ENCODE results near the gene MFRP.

DNA sequence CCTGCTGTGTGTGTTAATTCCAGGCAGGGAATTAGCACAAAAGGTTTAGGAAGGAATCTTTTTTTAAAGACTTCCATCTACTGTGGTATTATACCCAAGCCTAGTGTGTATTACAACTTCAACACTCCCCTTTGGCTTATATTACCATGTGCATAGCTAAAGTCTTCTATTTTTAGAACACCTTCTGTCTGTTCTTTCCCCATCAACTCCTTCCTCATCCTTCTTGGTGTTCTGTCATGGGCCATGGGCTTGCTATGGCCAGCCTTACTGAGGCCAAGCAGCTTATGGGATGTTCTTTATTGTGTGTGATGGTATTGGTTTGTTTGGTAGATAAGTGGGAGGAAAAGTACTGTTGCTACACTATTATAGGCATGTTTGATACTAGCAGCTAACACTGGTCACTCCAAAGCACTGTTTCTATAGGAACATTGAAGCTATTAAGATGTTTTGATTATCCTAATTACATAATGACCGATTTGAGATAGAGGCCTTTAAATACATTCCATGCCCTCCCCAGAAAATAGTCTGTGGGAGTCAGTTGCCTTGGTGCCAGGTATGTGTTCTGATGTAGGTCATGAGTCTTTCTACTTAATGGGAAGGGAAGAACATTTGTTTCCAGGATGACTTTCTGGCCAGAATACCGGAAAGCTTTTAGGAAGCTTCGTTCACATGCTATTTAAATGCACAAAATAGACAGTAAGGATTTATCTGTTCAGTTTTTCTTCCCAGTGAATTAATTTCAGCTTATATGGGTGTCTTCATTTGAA lies 46.1 kb downstream of the MFRP start:
- TF ChIP-seq CTCF (IDR thresholded peaks at IDR 0.05) (no peak), POLR2A (IDR thresholded peaks at IDR 0.05) (no peak)
